ENCODE measurements around the gene EXTL2.
"Not testable (repeated sequence)": the region's sequence is repeated elsewhere in the genome, so short reads cannot be mapped to it uniquely, and the experiment has no call there.

Gene EXTL2

GRCh38 chr1:100861379-100861778 lies 33.3 kb downstream of the EXTL2 start:
- DNase-seq (ENCODE audit: low read depth in 2 of 3, low spot score in 2 of 3): no peak

DNA sequence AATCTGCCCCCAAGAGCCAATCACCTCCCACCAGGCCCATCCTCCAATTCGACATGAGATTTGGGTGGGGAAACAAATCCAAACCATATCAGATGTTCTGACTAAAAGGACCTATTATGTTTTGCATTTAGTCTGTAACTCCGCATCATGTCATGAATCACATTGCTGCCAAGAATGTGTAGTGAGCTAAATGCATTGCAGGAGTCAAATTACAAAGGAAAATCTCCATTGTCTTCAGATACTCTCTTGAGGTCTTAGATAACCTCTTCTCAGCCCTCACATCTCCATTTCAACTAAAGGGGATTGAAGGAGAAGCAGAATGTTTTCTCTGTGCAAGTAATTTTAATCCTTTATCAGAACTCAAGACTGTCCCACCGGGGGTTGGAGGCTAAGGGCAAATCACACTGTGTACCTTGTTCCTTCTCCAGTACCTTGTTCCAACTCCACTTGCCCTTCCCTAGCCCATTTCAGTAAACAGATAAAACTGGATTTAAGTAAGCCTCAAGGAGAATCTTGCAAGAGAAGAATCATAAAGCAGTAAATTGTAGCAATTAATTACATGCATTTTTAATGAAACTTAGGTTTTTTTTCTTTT lies 34.1 kb downstream of the EXTL2 start:
- no peak for DNase-seq (ENCODE audit: low read depth in 2 of 3, low spot score in 2 of 3)

DNA sequence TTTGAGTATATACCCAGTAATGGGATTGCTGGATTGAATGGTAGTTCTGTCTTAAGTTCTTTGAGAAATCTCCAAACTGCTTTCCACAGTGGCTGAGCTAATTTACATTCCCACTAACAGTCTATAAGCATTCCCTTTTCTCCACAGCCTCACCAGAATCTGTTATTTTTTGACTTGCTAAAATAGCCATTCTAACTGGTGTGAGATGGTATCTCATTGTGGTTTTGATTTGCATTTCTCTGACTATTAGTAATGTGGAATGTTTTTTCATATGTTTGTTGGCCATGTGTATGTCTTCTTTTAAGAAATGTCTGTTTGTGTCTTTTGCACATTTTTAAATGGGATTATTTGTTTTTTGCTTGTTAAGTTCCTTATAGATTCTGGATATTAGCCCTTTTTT lies 39.5 kb downstream of the EXTL2 start:
- not testable (repeated sequence) for DNase-seq (ENCODE audit: low read depth in 2 of 3, low spot score in 2 of 3)

- DNase-seq (ENCODE audit: low read depth in 2 of 3, low spot score in 2 of 3): no peak
These were observed 41.7 kb downstream of the EXTL2 start for GRCh38 chr1:100852976-100853375.

- DNase-seq (ENCODE audit: low read depth in 2 of 3, low spot score in 2 of 3): no peak
These were observed 42.9 kb downstream of the EXTL2 start for GRCh38 chr1:100851726-100852125.

DNA sequence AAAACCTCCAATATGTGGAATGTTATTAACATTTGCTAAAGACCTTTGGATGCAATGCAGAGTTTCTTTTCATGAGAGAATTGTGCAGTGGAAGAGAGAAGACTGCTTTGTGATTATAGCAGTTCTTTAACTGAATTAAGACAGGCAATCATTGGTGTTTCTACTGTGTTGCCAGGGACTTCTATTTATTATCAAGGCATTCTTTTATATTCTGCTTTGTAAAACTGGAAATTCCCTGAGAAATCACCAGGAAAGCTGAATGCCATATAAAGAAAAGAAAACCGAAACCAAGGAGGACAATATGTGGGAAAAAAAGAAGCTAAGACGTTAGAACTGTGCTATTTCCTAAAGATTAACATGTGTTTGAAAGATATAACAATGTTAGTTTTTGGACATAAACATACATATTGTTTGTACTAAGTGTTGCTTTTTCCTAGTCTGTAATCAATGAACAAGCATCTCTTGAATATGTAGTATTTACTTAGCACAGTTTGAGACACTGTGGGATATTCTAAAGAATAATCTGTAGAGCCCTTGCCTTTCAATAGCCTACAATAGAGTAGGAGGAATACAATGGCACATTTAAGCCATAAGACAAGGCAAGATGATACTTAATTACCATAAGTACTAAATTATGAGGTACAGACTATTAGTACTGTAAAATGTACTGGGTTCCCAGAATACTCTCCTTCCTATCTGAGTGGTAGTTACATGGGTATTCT lies 47.1 kb downstream of the EXTL2 start:
- no peak for DNase-seq (ENCODE audit: low read depth in 2 of 3, low spot score in 2 of 3)

DNA sequence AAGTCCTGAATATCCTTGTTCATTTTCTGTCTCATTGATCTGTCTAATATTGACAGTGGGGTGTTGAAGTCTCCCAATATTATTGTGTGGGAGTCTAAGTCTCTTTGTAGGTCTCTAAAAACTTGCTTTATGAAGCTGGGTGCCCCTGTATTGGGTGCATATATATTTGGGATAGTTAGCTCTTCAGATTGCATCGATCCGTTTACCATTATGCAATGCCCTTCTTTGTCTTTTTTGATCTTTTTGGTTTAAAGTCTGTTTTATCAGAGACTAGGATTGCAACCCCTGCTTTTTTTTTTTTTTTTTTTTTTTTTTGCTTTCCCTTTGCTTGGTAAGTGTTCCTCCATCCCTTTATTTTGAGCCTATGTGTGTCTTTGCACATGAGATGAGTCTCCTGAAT lies 51.5 kb downstream of the EXTL2 start:
- DNase-seq (ENCODE audit: low read depth in 2 of 3, low spot score in 2 of 3): not testable (repeated sequence)

DNA sequence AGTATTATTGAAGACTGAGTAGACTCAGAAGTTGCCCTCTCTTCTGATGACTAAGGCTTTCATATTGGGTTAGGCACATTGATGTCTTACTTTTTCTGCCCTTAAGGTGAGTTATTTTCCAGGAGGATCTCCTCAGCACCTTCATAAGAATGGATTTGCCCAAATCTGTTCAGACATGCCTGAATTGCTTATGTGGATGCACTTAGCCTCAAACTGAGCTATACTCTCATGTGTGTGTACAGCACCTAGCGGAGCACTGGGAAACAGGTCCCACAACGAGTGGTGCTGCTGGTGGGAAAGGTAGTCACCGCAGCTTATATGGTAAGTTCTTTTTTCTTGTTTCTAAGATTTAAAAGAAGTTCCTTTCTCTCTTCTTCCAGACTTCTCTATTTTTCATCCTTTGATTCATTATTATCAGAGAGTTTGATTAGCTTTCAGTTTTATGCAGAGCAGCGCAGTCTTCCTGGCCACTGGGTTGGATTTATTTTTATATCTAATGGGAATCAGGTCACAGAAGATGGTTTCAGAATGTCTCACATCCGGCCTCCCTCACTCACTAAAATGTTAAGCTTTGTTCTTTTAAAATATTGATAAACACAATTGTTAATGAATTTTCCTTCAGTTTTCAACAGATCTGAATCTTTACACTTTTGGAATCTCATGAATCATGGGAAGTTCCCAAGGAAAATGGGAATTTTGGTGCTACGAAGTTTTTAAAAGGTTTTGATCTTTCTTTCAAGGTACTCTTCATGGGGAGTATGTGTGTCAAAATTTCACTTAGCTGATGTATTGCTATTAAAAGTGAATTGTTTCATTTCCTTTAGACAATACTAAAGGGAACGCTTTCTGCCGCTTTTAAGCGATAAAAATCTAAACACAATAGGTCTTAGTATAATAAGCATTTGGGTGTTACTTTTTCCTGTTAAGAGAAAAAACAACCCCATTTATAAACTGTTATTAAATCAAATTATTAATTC lies 58.5 kb downstream of the EXTL2 start:
- no peak for DNase-seq (ENCODE audit: low read depth in 2 of 3, low spot score in 2 of 3)

- no peak for DNase-seq (ENCODE audit: low read depth in 2 of 3, low spot score in 2 of 3)
These were observed 59.6 kb downstream of the EXTL2 start for GRCh38 chr1:100834777-100835660.

DNA sequence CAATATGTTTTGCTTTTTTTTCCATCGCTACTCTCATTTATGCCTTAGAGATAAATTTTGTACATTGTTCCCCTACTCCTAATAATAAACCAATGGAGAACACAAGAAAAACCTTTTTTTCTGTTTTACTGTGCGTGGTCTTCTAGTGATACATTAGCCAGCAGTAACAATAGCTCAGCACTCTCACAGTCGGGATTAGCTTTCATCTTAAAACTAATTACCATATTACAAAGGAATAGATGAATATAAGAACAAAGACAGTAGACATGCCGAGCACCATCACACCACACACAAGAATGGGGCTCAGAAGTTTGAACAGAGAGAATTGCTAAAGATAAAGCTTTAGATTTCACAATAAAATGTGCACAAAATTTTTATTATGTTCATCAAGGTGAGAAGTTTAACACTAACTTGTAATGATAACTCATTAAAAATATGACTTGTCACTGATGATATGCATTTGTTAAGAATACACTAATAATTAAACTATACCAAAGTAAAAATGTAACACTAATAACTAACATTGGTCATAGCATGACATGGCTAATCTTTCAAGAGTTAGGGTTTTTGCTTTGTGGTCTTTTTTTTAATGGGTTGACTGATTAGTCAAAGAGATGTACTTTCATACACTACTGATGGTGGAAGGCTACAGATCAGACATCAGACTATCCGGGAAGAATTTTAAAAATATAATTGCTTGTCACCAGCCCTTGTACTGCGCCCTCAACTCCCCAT lies 61.8 kb downstream of the EXTL2 start:
- no peak for DNase-seq (ENCODE audit: low read depth in 2 of 3, low spot score in 2 of 3)

- DNase-seq (ENCODE audit: low read depth in 2 of 3, low spot score in 2 of 3): not testable (repeated sequence)
These were observed 69.0 kb downstream of the EXTL2 start for GRCh38 chr1:100825666-100826065.

All from activated CD8-positive, alpha-beta memory T cell treated with anti-CD3 and anti-CD28 coated beads for 48 hours (primary cell).